Activated T-helper 1 cell treated with Interleukin-2 at 50 U/mL for 16 hours (primary cell): Measurements from ENCODE around the gene RTN4RL2.
A peak's percentile ranks its signal among the peaks of the same experiment; 100 is the strongest.
"Not testable (repeated sequence)": the region's sequence is repeated elsewhere in the genome, so short reads cannot be mapped to it uniquely, and the experiment has no call there.

Experiments
- DNase-seq: peaks from one replicate; pipeline ENCODE4 v3.0.0-alpha.2; 2020; ENCODE audit warnings: low read depth

The RTN4RL2 gene

DNA sequence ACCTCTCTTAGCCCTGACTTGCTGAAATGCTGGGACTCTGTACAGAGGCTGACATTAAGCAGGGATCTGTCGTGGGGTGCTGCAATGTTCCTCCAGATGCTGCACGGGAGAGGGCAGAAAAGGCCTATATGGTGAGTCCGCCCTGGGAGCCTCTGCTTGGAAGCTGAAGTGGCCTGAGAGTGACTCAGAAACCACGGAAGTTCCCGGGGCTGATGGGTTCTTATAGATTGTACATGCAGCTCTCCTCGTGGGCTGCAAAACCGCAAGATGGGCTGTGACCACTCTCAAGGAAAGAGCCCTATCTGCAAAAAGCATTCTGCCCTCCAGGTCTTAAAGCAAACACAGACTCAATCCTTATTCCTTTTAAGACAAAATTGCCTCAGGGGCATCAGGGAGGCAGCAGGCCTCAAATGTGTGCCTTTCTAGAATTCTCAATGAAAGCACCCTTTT lies 27.6 kb upstream of the RTN4RL2 start:
- DNase-seq, result no peak

DNA sequence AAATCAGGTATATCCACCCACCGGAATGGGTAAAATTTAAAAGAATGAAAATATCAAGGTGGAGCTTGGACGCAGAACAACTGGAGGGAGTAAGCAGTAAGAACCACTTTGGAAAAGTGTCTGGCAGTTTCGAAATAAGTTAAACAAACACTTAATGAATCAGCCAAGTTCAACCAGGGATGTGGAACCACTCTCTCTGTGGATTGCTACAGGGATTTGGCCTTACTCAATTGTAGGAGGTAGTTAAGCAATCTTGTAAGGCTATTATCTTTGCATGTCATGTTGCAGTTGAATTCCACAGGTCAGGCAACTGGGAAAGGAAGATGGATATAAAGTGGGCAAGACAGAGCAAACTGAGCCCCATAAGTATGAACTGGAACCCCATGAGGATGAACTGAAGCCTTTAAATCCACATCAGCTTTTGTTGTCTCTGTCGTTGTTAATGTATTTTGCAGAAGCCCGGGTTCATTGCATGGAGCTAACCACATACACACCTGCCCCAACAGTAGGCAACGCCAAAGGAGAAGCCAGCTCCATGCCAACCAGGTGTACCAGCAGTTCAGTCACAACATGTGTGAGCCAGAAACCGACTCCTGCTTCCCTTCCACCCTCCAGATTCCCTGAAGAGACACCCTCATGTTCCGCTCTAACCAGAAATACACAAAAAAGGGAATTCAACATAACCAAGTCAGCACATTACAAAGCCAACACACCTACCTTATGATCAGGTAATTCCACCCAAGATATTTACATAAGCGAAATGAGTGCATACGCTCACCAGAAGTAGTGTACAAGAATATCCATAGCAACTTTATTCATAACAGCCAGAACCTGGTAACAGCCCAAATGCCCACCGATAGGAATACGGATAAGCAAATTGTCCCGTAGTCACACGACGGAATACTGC lies 25.4 kb upstream of the RTN4RL2 start:
- no peak for DNase-seq

DNA sequence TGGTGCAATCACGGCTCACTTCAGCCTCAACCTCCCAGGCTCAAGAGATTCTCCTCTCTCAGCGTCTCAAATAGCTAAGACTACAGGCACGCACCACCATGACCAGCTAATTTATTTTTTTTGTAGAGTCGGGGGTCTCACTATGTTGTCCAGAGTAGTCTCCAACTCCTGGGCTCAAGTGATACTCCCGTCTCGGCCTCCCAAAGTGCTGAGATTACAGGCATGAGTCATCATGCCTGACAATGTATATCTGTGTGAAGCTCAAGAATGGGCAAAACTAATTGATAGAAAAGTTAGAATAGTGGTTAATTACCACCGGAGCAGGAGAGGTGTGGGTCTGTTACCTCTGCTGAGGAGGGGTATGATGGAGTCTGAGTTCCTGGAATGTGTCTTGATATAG lies 24.3 kb upstream of the RTN4RL2 start:
- no peak for DNase-seq

DNA sequence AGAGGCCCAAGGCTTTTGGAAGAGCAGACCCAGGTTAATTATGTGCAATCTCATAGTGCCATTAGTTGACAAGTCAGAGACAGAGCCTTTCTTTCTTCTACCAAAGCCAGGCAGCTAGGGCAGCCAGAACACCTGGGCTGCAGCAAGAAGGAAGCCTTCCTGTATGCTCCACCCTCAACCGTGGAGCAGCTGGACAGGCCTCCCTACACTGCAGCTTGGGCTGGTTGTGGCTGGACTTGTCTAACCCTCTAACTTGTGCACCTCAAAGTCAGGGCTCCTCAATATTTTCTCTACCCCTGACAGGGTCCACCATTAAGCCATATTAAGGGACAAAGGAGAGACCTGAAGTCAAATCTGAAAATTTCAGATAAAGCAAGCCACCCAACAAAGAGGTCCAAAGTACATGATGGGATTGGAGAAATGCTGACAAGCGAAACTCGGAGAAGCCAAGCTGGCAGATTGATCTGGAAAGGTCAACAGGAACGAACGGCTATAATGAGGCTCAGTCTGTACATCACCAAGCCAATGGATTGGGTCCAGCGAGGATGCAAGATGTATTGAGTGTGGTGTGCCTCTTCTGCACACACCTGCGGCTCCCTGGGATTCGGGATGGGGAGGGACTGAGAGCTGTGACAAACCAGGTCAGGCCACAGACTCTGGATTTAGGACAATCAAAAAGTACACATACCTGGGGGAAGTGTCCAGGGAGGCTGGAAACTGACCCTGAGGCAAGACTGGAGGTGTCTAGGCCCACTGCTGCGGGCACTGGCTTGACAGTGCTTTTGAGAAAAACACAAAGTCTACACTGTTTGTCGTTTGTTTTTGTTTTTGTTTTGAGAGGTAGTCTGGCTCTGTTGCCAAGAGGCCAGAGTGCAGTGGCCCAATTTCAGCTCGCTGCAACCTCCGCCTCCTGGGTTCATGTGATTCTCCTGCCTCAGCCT lies 21.7 kb upstream of the RTN4RL2 start:
- no peak for DNase-seq

DNA sequence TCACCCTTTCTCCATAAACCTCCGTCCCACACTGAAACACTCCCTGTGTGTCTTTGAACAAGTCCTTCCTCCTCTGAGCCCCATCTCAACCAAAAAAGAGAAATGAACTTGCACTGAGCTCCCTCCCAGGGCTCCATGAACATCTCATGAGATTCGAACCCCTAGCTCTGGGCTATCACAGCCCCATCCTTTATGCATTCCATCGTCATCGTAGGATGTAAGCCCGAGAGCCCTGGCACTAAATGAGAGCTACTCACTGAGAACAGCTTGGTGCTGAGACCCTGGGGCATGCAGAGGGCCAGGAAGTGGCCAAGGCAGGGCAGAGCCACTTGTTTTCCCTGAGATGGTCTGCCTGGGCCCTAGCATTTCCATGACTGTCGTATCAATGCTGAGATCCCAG lies 20.5 kb upstream of the RTN4RL2 start:
- no peak for DNase-seq

DNA sequence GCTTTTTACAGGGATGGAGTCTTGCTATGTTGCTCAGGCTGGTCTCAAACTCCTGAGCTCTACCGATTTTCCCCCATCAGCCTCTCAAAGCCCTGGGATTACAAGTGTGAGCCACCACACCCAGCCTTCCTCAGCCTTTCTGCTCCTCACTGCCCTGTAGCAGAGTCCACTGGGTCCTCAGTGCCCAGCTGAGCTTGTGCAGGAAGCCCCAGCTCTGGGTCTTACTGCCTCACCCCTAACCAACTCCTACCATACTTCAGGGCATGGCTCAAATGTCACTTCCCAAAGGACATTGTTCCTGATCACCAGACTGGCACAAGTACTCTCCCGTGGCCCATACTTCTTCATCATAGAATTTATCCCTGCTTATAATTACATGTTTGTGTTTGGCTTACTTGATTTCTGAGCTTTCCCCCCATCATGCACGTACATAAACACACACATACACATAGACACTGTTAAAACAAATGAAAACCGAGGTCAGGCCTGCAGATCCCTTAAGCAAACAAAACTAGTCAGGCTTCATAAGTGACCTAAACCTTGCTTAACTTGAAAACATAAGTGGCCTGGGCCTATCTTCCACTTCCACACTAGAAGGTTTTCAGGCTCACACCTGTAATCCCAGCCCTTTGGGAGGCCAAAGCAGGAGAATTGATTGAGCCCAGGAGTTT lies 19.4 kb upstream of the RTN4RL2 start:
- no peak for DNase-seq

DNA sequence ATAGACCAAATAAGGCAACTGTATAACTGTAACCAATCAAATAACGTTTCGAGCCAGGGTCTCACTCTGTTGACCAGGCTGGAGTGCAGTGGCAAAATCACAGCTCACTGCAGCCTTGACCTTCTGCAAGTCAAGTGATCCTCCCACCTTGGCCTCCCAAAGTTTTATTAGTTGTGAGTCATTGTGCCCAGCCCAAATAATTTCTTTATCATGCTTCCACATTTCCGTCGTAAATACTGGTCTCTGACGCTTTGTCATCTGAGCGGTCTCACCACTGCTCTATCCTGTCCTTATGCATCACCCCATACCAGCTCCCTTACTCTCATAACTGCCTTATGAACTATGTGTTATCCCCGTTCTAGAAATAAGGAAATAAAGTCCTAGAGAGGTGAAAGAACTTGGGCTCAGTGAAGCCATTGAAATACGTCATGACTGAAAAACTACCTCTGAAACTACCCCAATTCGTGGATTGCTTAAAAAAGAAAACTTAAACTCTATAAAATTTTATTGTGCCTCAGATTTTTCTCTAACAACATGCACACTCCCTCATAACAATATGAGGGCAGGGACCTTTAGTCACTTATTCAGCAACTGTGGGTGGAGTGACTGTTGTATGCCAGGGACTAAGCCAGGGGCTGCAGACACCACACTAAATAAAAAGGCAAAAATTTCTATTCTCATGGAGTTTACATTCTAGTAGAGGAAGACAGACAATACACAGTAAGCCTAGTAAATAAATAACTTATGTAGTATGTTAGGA lies 15.8 kb upstream of the RTN4RL2 start:
- no peak for DNase-seq

DNA sequence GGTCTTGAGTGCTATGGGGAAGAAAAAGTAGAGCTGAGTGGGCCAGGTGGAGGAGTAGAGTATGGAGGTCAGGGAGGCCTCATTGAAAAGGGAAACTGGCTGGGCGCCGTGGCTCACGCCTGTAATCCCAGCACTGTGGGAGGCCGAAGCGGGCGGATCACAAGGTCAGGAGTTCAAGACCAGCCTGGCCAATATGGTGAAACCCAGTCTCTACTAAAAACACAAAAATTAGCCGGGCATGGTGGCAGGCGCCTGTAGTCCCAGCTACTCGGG lies 15.3 kb upstream of the RTN4RL2 start:
- DNase-seq, result not testable (repeated sequence)

DNA sequence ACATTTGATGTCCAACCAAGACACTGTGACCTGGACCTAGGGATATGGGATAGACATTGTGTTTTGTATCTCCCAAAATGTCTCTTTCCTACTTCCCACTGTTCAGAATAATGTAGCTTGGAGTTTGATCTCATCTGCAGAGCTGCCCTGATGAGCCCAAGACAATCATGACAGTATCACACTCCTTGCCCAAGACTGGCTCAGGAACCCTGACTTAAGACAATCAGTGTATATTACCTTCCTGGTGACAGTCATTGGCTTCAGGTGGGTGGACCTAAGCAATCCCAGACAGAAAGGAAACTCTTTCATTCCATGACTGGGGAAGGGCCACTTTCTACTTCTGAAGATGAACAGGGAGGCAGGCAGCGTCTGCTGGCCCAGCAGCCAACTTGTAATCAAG lies 14.3 kb upstream of the RTN4RL2 start:
- no peak for DNase-seq

DNA sequence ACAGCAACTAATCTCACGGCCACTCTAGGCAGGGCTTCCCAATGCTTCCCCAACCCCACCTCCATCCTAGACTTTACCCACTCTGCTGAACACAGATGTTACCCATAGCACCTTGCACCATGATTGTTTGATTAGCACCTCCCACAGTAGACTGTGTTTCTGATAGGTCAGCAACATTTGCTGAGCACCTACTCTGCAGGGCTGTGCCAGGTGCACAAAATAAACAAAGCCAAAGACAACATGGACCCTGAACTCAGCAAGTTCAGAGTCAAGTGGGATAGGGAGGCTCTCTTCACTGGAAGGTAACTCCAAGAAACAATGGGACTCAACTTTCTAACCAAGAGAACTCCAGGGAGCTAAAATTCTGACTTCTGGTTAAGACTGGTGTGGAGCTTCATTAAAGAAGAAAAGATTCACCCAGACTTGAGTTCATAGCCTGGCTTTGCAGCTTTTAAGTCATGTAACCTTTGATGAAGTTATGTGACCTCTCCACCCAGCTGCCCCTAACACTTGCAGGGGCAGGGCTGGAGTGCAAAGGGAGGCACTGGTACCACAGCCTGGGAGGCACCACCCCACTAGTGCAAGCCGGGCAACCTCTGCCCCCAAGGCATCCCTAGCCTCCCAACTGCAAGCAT lies 6.7 kb upstream of the RTN4RL2 start:
- DNase-seq, result no peak

DNA sequence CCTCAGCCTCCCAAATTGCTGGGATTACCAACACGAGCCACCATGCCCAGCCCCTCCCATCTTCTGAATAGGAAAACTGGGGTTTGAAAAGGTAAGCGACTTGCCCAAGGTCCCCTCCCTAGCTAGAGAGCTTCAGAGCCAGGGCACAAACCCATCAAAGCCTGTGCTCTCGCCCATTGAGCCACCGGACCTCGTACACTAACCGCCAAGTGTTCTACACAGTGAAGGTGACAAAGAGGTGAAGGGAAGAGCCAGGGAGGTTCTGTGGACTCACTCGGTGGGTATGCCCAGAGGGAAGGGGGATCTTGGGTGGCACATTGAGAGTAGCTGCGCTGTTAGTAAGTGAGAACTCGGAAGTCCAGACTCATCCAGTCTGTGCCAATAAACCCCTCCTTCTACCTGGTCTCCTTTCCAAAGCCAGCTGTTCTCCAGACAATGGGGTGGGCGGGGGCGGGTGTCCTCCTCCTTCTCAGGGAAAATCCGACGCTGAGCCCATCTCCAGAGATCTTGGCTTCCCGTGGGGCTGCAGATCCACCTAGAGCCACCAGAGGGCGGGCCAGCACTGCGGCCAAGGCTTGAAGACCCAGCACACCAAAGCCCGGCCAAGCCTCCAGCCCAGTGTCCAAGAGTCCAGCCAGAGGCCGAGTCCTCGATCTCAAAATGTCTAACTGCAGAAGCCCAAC lies 3.2 kb upstream of the RTN4RL2 start:
- DNase-seq, result peak; percentile 44

DNA sequence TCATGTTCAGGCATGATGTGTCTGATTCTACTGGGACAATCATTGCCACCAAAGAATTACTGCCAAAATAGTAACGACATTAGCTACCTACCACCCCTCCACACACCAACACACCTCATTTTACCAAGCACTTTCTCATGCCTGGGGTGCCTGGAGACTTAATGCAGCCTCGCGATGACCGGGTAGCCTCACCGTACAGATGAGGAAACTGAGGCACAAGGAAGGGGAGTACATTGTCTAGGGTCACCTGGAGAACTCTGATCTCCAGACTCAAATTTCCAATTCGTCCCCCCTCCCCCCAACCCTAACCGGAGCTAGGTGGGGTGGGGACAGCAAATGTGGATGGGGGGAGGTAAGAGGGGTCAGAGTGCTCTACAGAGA lies 2.7 kb upstream of the RTN4RL2 start:
- no peak for DNase-seq

DNA sequence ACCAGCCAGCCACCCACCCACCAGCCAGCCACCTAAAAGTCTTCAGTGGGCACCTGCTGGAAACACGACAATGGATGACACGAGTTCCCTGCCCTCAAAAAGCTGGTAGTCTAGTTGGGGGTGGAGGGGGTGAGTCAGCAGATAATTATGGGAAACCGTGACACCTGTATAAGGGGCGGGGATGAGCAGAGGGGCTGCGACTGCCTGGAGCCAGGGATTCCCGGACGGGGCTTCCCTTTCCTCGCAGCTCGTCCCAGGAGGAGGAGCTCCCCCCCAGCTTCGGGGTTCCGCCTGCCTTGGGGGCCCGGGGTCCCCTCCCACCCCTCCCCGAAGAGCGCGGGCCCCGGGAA lies 2.3 kb upstream of the RTN4RL2 start:
- DNase-seq, result no peak

DNA sequence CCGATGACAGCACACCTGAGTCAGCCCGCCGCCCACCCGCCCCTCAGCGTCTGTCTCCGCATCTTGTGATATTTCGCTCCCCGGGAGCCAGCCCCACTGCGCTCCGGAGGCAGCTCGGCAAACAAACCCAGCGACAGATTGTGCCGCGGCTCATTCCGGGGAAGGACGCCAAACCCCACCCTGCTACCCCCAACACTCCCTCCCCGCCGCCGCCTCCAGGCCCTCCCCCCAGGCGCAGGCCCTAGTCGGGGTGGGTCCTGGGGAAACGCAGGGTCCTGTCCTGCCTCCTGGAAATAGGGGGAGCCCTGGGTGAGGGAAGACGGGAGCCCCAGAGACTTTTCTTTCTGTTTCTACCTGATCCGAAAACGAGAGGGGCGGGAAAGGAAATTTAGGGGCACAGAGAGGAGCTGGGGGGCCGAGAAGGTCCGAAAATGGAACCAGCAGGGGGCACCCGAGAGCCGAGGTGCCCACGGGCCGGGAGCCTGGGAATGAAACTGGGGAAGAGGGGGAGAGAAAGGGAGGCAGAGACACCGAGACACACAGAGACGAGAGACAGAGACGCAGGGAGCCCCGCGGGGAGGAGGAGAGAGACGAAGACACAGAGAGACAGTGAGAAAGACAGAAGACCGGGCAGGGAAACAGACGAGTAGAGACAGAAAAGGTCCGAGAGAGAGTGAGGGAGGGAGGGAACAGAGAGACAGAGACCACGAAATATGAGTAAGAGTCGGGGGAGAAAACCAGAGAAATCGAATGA lies 1.7 kb upstream of the RTN4RL2 start:
- DNase-seq, result no peak

DNA sequence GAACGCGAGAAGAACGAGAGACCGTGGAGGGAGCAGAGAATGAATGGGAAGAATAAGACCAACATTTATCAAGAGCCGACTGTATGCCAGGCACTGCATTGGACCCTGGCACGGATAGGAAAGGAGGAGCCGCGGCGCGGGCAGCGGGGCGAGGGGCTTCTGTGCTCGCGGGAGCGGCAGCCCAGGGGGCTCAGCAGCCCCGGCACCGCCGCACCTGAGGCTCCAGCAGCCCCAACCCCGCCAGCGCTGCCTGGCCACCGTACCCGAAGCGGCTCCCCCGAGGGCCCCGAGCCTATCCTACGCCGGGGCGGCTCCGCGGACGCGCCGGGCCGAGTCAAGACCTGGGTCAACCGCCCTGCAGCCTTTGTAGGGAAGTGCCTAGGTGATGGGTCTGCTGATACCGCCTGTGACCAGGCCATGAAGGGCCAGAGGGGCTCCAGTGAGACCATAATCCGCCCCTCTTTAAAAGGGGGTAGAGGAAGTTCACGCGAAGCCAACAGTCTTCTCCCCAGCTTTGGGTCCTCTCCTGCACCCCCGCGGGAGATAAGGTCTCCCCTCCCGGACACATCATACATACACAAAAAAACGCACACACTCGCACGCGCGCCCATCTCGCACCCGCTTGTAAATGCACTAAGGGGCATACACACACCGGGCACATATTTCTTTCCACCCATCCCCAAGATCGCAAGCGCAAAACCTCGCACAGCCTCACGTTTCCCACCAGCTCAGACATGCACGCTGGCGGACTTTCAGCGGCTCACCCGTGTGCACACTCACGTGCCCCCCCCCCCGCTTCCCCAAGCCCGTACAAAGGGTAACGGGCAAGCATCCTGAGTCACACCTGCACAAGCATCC lies 935 bp upstream of the RTN4RL2 start:
- DNase-seq, result no peak

DNA sequence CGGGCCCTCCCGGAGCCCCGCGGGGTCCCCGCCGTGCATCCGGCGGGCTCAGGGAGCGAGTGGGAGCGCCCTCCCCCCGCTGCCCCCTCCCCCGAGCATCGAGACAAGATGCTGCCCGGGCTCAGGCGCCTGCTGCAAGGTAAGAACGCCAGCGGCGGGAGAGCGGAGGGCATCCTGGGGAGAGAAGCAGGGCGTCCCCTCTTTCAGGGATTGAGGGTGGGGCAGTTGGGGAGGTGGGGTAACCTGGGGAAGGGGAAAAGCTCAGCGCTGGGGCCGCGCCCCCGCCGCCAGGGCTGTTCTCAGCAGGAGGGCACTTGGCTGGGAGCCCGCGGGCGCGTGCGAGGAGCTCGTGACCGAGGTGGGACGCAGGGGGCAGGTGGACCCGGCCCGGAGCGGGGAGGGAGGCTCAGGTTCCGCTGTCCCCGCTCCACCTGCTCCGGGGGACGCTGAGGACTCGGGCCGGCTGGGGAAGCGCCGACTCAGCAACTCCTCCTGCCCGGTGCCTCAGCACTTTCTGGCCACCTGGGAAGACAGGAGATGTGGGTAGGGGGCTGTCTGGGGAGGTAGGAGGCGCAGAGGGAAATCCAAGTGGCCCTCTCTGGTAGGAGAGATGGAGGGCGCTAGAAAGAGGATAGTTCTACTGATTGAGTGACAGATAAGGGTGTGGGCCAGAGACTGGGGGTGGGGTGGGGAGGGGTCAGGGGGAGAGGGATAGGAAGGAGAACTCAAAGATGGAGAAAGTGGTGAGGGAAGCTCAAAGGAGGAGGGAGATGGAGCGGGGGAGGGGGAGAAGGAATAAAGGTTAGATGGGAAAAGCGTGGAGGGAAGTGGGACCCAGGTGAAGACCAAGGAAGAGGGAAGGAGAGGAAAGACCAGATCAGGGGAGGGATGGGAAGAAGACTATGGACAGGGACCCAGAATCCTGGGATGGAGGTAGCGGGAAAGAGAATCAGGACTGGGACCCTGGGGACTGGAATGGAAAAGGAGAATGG lies 726 bp downstream of the RTN4RL2 start:
- DNase-seq, result no peak

DNA sequence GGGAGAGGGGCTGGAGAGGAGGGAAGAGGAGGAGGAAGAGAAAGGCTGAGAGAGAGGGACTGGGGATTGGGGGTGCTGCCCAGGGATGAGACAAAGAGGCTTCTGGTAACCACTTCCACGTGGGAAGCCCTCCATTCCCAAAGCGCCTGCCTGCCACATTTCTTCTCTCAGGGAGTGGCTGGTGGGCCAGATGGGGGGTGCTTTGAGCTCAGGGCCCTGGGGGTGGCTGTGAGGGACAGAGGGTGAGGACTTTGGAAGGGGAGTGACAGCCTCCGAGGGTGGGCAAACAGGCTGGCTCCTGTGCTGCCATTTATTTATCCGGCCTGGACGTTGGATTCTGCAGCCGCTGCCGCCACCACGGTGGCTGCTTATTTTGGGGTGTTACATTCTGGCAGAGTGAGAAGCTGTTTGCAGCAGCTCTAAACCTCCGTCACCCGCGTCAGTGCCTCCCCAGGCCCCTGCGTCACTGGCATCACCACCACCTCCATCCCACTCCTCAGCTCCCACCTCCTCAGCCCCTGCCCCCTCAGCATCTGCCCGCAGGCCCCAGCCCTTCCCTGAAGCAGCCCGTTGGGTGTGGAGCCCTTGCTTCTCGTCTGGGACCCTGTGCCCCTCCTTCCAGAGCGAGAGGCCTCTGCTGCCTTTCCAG lies 1.6 kb downstream of the RTN4RL2 start:
- DNase-seq, result no peak
